WERI-Rb-1 (cell line): ENCODE data around the gene FAM210B.
"Not testable (repeated sequence)": the region's sequence is repeated elsewhere in the genome, so short reads cannot be mapped to it uniquely, and the experiment has no call there.

Experiments used
- DNase-seq: peaks from one replicate; pipeline ENCODE4 v3.0.0-alpha.2; 2020
- H3K27ac ChIP-seq: fragments of 250-450 bp; sonication (Bioruptor Pico); 2 replicates; pipeline ENCODE4 v1.5.1; 2020; ENCODE audit warnings: mild to moderate bottlenecking, moderate library complexity
- H3K27me3 ChIP-seq: fragments of 250-450 bp; sonication (Bioruptor Pico); 2 replicates; pipeline ENCODE4 v1.5.1; 2021; ENCODE audit warnings: mild to moderate bottlenecking, low read depth, moderate library complexity; ENCODE audit not compliant: insufficient read depth, severe bottlenecking
- H3K36me3 ChIP-seq: fragments of 250-450 bp; sonication (Bioruptor Pico); 2 replicates; pipeline ENCODE4 v1.5.1; 2020; ENCODE audit warnings: mild to moderate bottlenecking, moderate library complexity
- H3K4me3 ChIP-seq: 2 replicates; pipeline ENCODE4 v1.5.1; 2011; ENCODE audit warnings: low read depth, mild to moderate bottlenecking, control low read depth, low read length
- H3K9me3 ChIP-seq: fragments of 250-450 bp; sonication (Bioruptor Pico); 2 replicates; pipeline ENCODE4 v1.5.1; 2021; ENCODE audit warnings: mild to moderate bottlenecking, moderate library complexity; ENCODE audit not compliant: severe bottlenecking
- CTCF ChIP-seq: IDR thresholded peaks from 2 replicates; pipeline ENCODE4 v1.5.1; 2011; ENCODE audit warnings: low read depth, mild to moderate bottlenecking, control low read depth, inconsistent platforms, low read length

The FAM210B gene

DNA sequence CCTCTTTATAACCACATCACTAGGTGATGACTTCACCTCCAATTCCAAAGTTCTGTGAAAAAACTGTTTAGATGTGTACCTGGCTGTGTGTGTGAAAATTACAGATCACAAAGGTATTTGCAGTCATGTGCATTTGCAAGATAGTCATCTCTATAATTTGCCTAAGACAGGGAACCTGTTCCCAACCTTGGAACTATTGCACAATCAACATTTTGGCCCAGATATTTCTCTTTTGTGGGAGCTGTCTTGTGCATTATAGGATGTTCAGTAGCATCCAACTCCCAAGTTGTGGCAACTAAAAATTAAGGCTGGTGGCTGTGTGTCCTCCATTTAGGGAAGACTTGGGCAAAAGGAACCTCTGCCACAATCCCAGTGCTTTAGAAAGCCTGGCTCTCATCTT lies 34.0 kb upstream of the FAM210B start:
- DNase-seq = no peak
- no peak for TF ChIP-seq CTCF
- H3K27me3 ChIP-seq = peaks cover 71% of the 10 kb centered on the region
- no peak overlapping the region for H3K4me3 ChIP-seq
- H3K9me3 ChIP-seq = no peaks in the 10 kb centered on the region
- H3K36me3 ChIP-seq = no peaks in the 10 kb centered on the region
- H3K27ac ChIP-seq = no peak overlapping the region

DNA sequence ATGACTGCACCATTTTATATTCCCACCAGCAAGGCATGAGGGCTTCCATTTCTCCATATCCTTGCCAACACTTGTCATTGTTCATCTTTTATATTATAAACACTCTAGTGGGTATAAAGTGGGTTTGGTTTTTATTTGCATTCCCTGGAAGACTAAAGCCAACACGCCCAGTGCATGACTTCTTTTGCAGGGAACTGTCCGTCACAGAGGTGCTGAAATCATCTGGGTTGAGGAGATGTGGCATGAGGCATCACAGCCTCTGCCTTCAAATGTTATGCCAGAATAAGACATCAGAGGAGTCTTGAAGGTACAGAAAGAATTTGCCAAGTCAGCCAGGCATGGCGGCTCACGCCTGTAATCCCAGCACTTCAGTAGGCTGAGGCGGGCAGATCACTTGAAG lies 29.9 kb upstream of the FAM210B start:
- Histone ChIP-seq H3K36me3 (no peaks in the 10 kb centered on the region), H3K27me3 (peaks cover 71% of the 10 kb centered on the region), H3K27ac (no peak overlapping the region), H3K4me3 (no peak overlapping the region), H3K9me3 (no peaks in the 10 kb centered on the region)
- no peak for TF ChIP-seq CTCF
- DNase-seq = no peak

DNA sequence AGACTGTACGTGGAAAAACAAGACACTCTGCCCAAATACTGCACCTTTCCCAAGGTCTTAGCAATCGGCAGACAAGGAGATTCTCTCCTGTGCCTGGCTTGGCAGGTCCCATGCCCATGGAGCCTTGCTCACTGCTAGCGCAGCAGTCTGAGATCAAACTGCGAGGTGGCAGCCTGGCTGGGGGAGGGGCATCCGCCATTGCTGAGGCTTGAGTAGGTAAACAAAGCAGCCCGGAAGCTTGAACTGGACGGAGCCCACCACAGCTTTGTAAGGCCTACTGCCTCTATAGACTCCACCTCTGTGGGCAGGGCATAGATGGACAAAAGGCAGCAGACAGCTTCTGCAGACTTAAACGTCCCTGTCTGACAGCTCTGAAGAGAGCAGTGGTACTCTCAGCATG lies 22.1 kb upstream of the FAM210B start:
- H3K27me3 ChIP-seq = peaks cover 65% of the 10 kb centered on the region
- H3K9me3 ChIP-seq, H3K36me3 ChIP-seq, H3K4me3 ChIP-seq, DNase-seq, H3K27ac ChIP-seq: not testable (repeated sequence)

DNA sequence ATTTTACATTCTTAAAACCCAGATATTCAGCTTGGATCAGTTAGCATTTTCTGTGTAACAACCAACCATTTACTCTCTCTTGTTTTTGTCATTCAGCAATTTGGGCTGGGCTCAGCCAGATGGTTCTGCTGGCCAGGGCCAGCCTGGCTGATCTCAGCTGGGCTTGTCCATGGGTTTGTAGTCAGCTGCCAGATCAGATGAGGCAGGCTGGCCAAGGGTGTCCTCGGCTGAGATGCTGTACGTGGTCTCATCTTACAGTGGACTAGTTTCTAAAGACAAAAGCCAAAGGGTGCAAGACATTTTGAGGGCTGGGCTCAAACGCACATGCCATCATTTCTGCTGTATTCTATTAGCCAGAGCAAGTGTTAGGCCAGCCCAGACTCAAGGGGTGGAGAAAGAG lies 16.0 kb upstream of the FAM210B start:
- Histone ChIP-seq H3K4me3 (no peak overlapping the region), H3K27me3 (peaks cover 60% of the 10 kb centered on the region), H3K36me3 (no peaks in the 10 kb centered on the region), H3K9me3 (no peaks in the 10 kb centered on the region), H3K27ac (no peak overlapping the region)
- TF ChIP-seq CTCF = no peak
- no peak for DNase-seq

- peak; percentile 64 for DNase-seq
- peaks cover 53% of the 10 kb centered on the region for H3K27me3 ChIP-seq
- no peak overlapping the region for H3K27ac ChIP-seq
- no peaks in the 10 kb centered on the region for H3K36me3 ChIP-seq
- TF ChIP-seq CTCF = peak; percentile 95
- no peaks in the 10 kb centered on the region for H3K9me3 ChIP-seq
- H3K4me3 ChIP-seq = no peak overlapping the region
These were observed 14.9 kb upstream of the FAM210B start for GRCh38 chr20:56343861-56344381.

GRCh38 chr20:56345911-56346310 lies 12.9 kb upstream of the FAM210B start:
- TF ChIP-seq CTCF = no peak
- no peaks in the 10 kb centered on the region for H3K36me3 ChIP-seq
- no peak overlapping the region for H3K4me3 ChIP-seq
- peaks cover 40% of the 10 kb centered on the region for H3K27me3 ChIP-seq
- DNase-seq = no peak
- H3K9me3 ChIP-seq = no peaks in the 10 kb centered on the region
- H3K27ac ChIP-seq = no peak overlapping the region
